D721Med (cell line): Measurements from ENCODE around the gene ARID4B.

Experiments
- DNase-seq: peaks from one replicate; pipeline ENCODE4 v3.0.0; 2011; ENCODE audit warnings: low spot score; ENCODE audit not compliant: insufficient read length
- FAIRE-seq: peaks from 2 replicates; lab custom pipeline; 2011; peaks lifted over from hg19 to GRCh38; lab: Jason Lieb, UNC
- CTCF ChIP-seq: IDR thresholded peaks from 2 replicates; pipeline ENCODE4 v1.5.1; 2012; ENCODE audit warnings: mild to moderate bottlenecking, control low read depth; ENCODE audit not compliant: insufficient read depth; ENCODE audit errors: missing control alignments

ARID4B gene

GRCh38 chr1:235307158-235308124 is 20.5 kb downstream of the ARID4B start:
- peak; percentile 70 for FAIRE-seq
- no peak for TF ChIP-seq CTCF
- no peak for DNase-seq

DNA sequence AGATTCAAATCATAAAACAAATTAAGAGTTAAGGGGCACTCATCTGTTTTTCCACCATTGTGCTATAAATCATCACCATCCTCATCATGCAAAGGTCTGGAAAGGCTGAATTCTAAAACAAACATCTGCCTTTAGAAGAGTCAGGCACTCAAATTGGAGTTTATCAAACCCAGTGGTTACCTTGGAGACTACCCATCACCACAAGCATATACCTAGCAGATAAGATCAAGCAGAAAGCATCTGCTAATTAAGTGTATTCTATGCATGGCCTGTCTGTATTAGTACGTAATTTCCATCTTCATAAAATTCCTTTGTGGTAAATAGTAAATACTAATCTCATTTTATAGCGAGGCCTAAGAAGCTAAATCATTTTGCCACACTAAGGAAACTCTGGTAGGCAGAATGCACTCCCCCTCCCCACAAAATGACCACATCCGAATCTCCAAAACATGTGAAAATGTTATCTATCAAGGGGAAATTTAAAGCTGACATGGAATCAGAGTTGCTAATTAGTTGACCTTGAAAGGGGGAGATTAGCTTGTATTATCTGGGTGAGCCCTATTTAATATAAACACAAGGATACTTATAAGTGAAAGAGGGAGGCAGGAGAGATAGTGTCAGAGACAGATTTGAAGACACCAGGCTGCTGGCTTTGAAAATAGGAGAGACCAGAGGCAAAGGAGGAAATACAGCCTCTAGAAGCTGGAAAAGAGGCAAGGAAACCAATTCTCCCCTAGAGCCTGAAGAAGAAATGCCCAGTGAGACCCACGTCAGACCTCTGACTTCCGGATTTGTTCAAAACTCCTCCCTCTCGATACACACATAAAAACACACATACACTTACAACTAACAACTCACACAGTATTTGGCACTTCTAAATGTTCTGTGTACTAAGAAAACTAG is 23.2 kb downstream of the ARID4B start:
- no peak for TF ChIP-seq CTCF
- FAIRE-seq (peak; percentile 96), DNase-seq (no peak)

DNA sequence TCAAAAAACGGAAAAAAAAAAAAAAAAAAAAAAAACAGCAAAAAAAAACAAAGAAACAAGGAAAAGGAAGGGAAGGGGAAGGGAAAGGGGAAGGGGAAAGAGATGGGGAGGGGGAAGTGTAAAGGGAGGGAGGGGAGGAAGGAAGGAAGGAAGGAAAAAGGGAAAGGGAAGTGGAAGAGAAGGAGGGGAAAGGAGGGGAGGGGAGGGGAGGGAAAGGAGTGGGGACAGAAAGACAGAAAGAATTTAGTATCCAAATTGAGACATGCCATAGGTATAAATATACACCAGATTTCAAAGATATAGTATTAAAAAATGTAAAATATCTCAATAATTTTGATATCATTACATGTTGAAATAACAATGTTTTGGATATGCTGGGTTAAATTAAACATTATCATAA is 25.8 kb downstream of the ARID4B start:
- no peak for DNase-seq
- TF ChIP-seq CTCF: no peak
- no peak for FAIRE-seq

DNA sequence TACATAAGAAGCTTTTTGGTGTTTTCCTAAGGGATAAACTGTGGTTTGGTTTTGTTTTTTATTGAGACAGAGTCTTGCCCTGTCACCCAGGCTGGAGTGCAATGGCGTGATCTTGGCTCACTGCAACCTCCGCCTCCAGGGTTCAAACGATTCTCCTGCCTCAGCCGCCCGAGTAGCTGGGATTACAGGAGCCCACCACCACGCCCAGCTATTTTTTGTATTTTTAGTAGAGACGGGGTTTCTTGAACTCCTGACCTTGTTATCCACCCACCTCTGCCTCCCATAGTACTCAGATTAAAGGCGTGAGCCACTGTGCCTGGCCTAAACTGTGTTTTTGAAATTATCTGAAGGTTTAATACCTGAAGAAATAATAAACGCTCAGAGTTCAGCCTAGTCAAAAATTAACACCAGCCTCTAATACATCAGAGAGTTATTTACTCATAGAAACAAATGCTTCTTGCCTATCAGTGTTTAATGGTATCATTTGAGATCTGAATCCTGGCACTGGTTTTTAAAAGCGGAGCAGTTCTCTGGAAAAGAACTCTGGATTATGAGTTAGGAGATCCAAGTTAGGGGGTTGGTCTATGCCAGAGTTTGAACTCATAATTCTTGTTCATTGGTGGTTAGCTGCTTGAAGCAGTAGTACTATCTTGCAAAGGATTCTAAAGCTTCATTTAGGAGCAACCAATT is 28.7 kb downstream of the ARID4B start:
- FAIRE-seq (no peak), DNase-seq (no peak)
- TF ChIP-seq CTCF: no peak

DNA sequence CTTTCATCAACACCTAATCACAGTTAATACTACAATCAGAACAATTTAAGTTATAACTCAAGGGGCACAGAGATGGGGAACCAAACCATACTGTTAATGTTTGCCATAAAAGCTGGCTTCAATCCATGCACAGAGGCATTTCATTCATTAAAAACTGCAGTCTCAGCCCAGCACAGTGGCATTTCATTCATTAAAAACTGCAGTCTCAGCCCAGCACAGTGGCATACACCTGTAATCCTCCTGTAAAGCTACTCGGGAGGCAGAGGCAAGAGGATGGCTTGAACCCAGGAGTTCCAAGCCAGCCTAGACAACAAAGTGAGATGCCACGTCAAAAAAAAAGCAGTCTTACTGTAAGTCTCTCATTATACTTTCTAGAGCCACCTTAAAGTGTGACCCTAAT is 29.2 kb downstream of the ARID4B start:
- DNase-seq (no peak), FAIRE-seq (peak; percentile 72)
- TF ChIP-seq CTCF: no peak

DNA sequence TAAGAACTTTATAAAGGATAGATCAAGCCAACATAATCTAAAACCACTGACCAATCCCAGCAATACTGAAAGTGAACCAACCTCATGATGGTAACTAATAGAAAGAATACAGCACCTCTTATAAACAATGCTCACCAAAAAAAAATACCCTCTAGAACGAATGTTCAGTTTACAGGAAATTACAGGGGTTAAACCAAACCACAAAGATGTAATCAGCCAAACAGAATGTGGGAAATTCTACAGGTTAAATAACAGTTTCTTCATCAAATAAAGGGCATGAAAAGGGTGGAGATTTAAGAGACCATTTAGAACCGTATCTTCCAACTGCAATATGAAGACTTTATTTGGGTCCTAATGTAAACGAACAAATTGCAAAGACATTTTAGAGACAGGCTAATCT is 30.4 kb downstream of the ARID4B start:
- no peak for DNase-seq
- peak; percentile 94 for FAIRE-seq
- no peak for TF ChIP-seq CTCF
